NCI-H526 (cell line): Measurements from ENCODE around the gene CDH10.

ENCODE experiments used
- DNase-seq, 2 experiments: peaks; one replicate each; lab custom pipeline; 2025; lab: John Stamatoyannopoulos, UW

CDH10 gene

DNA sequence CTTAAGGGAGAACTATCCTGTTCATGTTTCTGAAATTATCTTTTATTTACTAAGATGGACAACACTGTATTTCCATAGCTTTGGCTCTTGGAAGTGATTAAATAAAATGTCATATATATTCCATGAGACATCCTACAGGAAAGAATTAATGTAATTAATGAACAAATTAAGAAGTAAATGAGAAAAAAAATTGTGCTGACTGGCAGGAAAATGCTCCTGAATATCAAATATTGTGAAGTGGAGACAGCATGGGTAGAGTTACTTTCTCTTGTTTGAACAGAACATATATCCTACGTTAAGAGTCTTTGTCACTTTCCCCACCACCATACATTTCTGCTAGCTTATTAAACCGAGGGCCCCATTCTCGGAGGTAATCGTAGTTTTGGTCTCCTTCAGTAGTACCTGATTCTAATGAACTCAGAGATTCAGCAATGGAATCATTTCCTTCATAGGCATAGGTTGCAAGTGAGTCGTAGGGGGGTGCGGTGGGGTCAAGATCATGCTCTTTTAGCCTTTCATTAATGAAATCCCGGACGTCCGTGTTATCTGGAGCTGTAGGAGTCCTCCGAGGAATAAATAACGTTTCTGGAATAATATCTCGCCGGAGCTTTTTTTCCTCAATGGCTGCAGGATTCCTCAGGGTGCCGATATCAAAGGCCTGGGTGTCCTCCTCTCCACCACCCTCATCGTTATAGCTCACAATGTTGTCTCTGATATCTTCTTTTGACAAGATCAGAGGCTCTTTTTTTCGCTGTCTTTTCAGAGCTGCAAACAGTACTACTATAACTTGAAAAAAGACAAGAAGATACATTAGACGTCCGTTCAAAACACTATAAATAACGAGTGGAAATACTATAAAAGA is 157.2 kb downstream of the CDH10 start:
- DNase-seq: no peak

DNA sequence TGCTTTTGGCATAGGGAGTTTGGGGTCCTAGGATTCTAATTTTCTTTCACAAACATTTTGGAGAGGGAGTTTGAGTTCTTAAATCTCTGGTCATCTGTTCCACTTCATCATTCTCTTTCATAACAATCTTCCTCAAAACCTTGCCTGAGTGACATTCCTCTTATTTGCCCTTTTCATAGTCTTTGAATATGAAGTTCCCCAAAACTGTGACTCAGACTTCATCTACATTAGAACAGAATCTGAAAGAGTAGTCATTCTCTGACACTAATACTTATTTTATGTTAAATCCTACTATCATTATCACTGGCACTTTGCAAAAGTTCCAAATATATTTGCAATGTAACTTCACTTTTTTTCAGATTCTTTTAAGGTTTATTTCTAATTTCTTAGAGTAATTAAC is 163.8 kb downstream of the CDH10 start:
- no peak for DNase-seq

DNA sequence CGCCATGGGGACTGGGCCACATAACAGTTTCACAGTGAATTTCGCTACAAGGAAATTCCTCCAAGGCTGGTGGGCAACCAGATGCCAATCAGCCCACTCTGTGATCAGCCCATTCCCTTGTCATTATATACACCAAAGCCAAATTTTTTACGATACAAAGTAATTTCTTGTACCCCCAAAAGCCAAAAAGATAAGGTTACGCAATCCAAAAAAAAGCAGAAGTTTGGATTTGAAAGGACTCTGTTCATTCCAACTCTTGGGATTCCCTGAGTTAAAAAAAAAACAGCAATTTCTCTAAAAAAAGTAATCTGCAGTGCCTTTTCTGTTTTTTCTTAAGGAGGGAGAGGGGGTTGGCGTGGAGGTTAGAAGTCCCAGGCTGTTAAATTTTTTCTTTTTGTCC is 166.8 kb downstream of the CDH10 start:
- DNase-seq: no peak

DNA sequence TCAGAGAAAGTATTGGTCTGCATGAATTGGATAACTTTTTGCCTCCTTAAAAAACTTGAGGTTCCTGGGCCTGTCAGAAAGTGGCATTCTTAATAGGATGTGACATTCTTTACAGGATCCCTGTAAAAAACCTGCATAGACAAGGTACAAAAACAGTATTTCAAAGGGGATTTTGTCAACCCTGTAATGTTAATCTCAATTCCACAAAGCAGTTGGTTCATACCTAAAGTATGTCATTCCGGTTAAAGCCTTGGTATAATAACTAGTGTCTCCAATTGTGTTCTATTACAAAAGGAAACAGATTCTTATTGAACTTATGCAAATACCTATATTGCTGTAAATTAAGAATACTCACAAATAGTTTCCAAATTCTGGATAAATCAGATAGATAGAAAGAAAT is 169.7 kb downstream of the CDH10 start:
- no peak for DNase-seq

DNA sequence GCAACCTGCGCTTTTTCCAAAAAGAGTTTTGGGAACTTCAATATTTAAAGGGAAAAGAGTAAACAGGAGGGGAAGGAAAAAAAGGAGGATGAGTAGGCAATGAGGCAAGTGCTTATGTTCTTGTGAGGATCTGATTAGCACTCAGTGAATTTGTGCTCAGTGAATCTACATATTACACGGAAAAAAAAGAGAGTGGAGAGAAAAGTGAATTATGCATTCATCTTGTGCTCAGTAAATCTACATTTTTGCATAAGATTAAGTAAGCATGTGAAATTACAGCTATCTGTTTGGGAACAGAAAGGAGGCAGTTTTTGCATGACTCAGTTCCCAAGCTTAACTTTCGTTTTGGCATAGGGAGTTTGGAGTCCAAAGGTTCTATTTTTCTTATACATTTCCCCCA is 170.1 kb downstream of the CDH10 start:
- DNase-seq: no peak

DNA sequence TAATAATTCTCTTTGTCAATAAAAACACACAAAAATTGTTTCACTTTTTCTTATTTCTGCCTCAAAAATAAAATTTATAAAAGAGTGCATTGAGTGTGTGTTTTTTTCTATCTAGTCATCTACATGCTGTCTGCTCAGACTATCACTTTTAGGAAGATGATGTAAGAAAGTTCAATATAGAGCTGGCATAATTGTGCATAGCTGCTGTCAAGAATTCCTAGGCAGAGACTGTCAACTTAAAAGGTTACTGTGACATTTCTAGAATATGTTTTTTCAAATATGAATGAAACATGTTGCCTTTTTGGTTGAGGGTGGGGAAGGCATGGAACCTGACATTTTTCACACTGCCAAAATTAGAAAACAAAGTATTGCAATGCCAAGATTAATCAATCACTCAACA is 172.3 kb downstream of the CDH10 start:
- no peak for DNase-seq

DNA sequence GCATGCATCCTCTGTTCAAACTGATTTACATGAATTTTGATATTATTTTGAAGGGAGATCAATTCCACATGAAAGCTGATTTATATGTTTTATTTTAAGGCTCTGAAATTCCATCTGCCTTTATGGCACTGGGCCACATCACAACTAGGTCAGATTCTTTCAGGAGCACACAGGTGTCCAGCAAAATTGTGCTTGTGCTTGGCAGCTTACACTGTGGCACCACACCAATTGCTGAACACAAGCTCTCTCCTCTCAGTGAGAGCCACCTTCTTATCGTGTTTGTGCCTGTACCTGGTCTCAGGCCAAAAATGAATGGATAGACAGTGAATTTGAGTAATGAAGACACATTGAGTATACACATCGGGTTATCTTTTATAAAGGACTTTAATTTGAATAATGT is 200.4 kb downstream of the CDH10 start:
- DNase-seq: no peak

DNA sequence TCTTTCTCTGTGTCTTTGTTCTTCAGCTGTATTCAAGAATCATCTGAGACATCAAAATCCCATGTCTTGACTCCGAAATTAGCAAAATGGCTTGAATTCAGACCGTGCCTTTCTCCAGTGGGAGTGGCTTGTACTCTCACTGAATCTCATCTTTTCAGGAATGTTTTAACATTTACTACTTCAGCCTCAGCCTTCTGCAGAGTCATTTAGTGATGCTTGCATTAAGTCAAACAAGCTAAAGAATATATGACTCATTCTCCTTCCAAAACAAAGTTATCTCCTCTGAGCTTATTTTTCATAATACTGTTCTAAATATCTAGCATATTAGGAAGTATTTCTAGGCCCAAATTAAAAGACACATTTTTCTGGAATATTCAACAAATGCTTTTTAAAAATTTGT is 205.3 kb downstream of the CDH10 start:
- no peak for DNase-seq
